GM19240 (cell line): ENCODE results near the gene CAMKMT.

Source experiments
- DNase-seq: peaks from one replicate; pipeline ENCODE4 v3.0.0; 2011; ENCODE audit warnings: low spot score; ENCODE audit not compliant: insufficient read length

The CAMKMT gene

GRCh38 chr2:44548221-44549098 lies 186.7 kb downstream of the CAMKMT start:
- no peak for DNase-seq

GRCh38 chr2:44549099-44549471 lies 187.3 kb downstream of the CAMKMT start:
- no peak for DNase-seq

GRCh38 chr2:44549856-44550255 lies 188.1 kb downstream of the CAMKMT start:
- no peak for DNase-seq

GRCh38 chr2:44550561-44550960 lies 188.8 kb downstream of the CAMKMT start:
- DNase-seq = no peak

- no peak for DNase-seq
These were observed 189.8 kb downstream of the CAMKMT start for GRCh38 chr2:44551497-44551896.

- DNase-seq = no peak
These were observed 191.7 kb downstream of the CAMKMT start for GRCh38 chr2:44553456-44553855.

- DNase-seq = no peak
These were observed 194.0 kb downstream of the CAMKMT start for GRCh38 chr2:44555700-44556099.

GRCh38 chr2:44559108-44559507 lies 197.4 kb downstream of the CAMKMT start:
- no peak for DNase-seq

- DNase-seq = no peak
These were observed 198.6 kb downstream of the CAMKMT start for GRCh38 chr2:44560352-44560751.

- DNase-seq = no peak
These were observed 199.2 kb downstream of the CAMKMT start for GRCh38 chr2:44560941-44561340.

GRCh38 chr2:44562737-44563136 lies 201.0 kb downstream of the CAMKMT start:
- DNase-seq = no peak

- no peak for DNase-seq
These were observed 203.0 kb downstream of the CAMKMT start for GRCh38 chr2:44564752-44565151.

- DNase-seq = no peak
These were observed 204.3 kb downstream of the CAMKMT start for GRCh38 chr2:44566059-44566458.

GRCh38 chr2:44569491-44569890 lies 207.7 kb downstream of the CAMKMT start:
- DNase-seq = no peak

- no peak for DNase-seq
These were observed 208.5 kb downstream of the CAMKMT start for GRCh38 chr2:44570271-44570670.

- no peak for DNase-seq
These were observed 209.0 kb downstream of the CAMKMT start for GRCh38 chr2:44570777-44571176.

- DNase-seq = no peak
These were observed 210.6 kb downstream of the CAMKMT start for GRCh38 chr2:44572196-44572900.

- no peak for DNase-seq
These were observed 212.2 kb downstream of the CAMKMT start for GRCh38 chr2:44573996-44574395.

- peak; percentile 4 for DNase-seq
These were observed 216.8 kb downstream of the CAMKMT start for GRCh38 chr2:44578471-44579093.

GRCh38 chr2:44579115-44579836 lies 217.5 kb downstream of the CAMKMT start:
- no peak for DNase-seq

GRCh38 chr2:44579837-44580230 lies 218.1 kb downstream of the CAMKMT start:
- no peak for DNase-seq
